Thyroid gland (tissue), 4 donors: ENCODE measurements around the gene KLF13. TPM values are rescaled to one million over a fixed set of nuclear protein-coding genes. Genes with fewer than 3 reads are reported as not detected.

Experiments
- DNase-seq, 2 donors: peaks; one replicate each; pipeline ENCODE4 v3.0.0-alpha.2; 2019
- H3K27ac ChIP-seq, 3 donors: fragments of 200-600 bp; sonication (generic); 1 replicate in 2 of 3; 2 replicates in 1 of 3; pipeline ENCODE4 v1.5.1; 2016 to 2019; ENCODE audit warnings: mild to moderate bottlenecking in 1 of 3, moderate library complexity in 1 of 3
- H3K27me3 ChIP-seq: fragments of 200-600 bp; sonication (generic); one replicate; pipeline ENCODE4 v1.5.1; 2019
- H3K36me3 ChIP-seq, 2 donors: fragments of 200-600 bp; sonication (generic); one replicate each; pipeline ENCODE4 v1.5.1; 2016 to 2019
- H3K4me1 ChIP-seq, 2 donors: fragments of 200-600 bp; sonication (generic); one replicate each; pipeline ENCODE4 v1.5.1; 2017 to 2019
- H3K4me3 ChIP-seq, 3 donors: fragments of 200-600 bp; sonication (generic); replicated peaks in 1 of 3; 1 replicate in 2 of 3; 2 replicates in 1 of 3; pipeline ENCODE4 v1.5.1; 2016; ENCODE audit warnings: mild to moderate bottlenecking in 1 of 3
- H3K9me3 ChIP-seq: fragments of 200-600 bp; sonication (generic); one replicate; pipeline ENCODE4 v1.5.1; 2017
- CTCF ChIP-seq, 6 experiments: fragments of 200-600 bp in 3 of 6; fragments of 450-650 bp in 3 of 6; sonication (generic) in 3 of 6; IDR thresholded peaks; one replicate each; pipeline ENCODE4 v1.5.1; 2016 to 2019; ENCODE audit warnings: antibody characterized with exemption in 6 of 6, mild to moderate bottlenecking in 2 of 6, inconsistent platforms in 1 of 6, moderate library complexity in 1 of 6
- POLR2A ChIP-seq, 2 donors: fragments of 450-650 bp; IDR thresholded peaks; one replicate each; pipeline ENCODE4 v1.6.1; 2017; ENCODE audit warnings: antibody characterized with exemption in 2 of 2, mild to moderate bottlenecking in 2 of 2, moderate library complexity in 1 of 2
- WGBS, 2 donors: methylation state at CpG; one replicate each; pipeline ENCODE4 v1.1.5; 2017; 5-methylcytosine and 5-hydroxymethylcytosine counted together
- intact Hi-C: fragments of 100-400 bp; cut with DNase I; formaldehyde crosslinking; loops from one replicate; pipeline ENCODE4 v1.15.1; 2023
- total RNA-seq, 4 donors: library from RNA; depleted of rRNA; stranded (reverse); fragments of >200 nt; gene quantifications; one replicate each; pipeline ENCODE4 v1.2.3, GENCODE V29; 2016

KLF13 gene
- total RNA-seq, 4 donors from 2014 or later = 84.0 to 117 (median 97.6) TPM

GRCh38 chr15:31373096-31373865 lies 46.6 kb downstream of the KLF13 start:
- Histone ChIP-seq H3K36me3 (peaks cover 16 to 20% of the 10 kb centered on the region in 2 donors), H3K27ac (peak overlapping the region in 2 of 3 donors; percentile 33 to 49), H3K27me3 (no peaks in the 10 kb centered on the region), H3K4me3 (no peak overlapping the region), H3K9me3 (no peaks in the 10 kb centered on the region), H3K4me1 (peaks cover 41 to 80% of the 10 kb centered on the region in 2 donors)
- peak in 1 of 2 donors; percentile 3 for DNase-seq
- 79 to 91% methylated on average over 23 of the region's 23 CpGs for WGBS, 2 donors
- intact Hi-C loops = no loop called here
- no peak for TF ChIP-seq POLR2A (IDR thresholded peaks at IDR 0.05)
- no peak for TF ChIP-seq CTCF (IDR thresholded peaks at IDR 0.05)

- intact Hi-C loops = no loop called here
- H3K36me3 ChIP-seq = peaks cover 17 to 25% of the 10 kb centered on the region in 2 donors
Measured at GRCh38 chr15:31373970-31374369, 47.3 kb downstream of the KLF13 start.

GRCh38 chr15:31374489-31374888 lies 47.9 kb downstream of the KLF13 start:
- peak overlapping the region in 1 of 3 donors; percentile 49 for H3K27ac ChIP-seq
- peaks cover 41 to 83% of the 10 kb centered on the region in 2 donors for H3K4me1 ChIP-seq
- H3K27me3 ChIP-seq = no peaks in the 10 kb centered on the region
- no peaks in the 10 kb centered on the region for H3K9me3 ChIP-seq
- no peak overlapping the region for H3K4me3 ChIP-seq
- intact Hi-C loops = no loop called here
- 73 to 76% methylated on average over 8 of the region's 8 CpGs for WGBS, 2 donors
- H3K36me3 ChIP-seq = peaks cover 22 to 28% of the 10 kb centered on the region in 2 donors
- no peak for TF ChIP-seq POLR2A (IDR thresholded peaks at IDR 0.05)
- TF ChIP-seq CTCF (IDR thresholded peaks at IDR 0.05) = no peak
- DNase-seq = no peak

More at GRCh38 chr15:31373970-31374369, 47.3 kb downstream of the KLF13 start:
- H3K4me1 ChIP-seq = peaks cover 40 to 82% of the 10 kb centered on the region in 2 donors
- H3K4me3 ChIP-seq = no peak overlapping the region
- DNase-seq = peak in 1 of 2 donors; percentile 3
- peak overlapping the region in 2 of 3 donors; percentile 33 to 49 for H3K27ac ChIP-seq
- no peaks in the 10 kb centered on the region for H3K9me3 ChIP-seq
- WGBS, 2 donors = 89 to 95% methylated on average over 4 to 8 of the region's 9 CpGs
- TF ChIP-seq CTCF (IDR thresholded peaks at IDR 0.05) = no peak
- TF ChIP-seq POLR2A (IDR thresholded peaks at IDR 0.05) = no peak
- H3K27me3 ChIP-seq = no peaks in the 10 kb centered on the region

GRCh38 chr15:31374986-31375385 lies 48.4 kb downstream of the KLF13 start:
- intact Hi-C loops = no loop called here
- TF ChIP-seq POLR2A (IDR thresholded peaks at IDR 0.05) (no peak), CTCF (IDR thresholded peaks at IDR 0.05) (no peak)
- H3K9me3 ChIP-seq = no peaks in the 10 kb centered on the region
- WGBS, 2 donors = 89 to 90% methylated on average over 12 of the region's 12 CpGs
- H3K27me3 ChIP-seq = no peaks in the 10 kb centered on the region
- H3K4me3 ChIP-seq = no peak overlapping the region
- peak overlapping the region in 2 of 3 donors; percentile 20 to 49 for H3K27ac ChIP-seq
- H3K4me1 ChIP-seq = peaks cover 41 to 84% of the 10 kb centered on the region in 2 donors
- no peak for DNase-seq
- peaks cover 23 to 28% of the 10 kb centered on the region in 2 donors for H3K36me3 ChIP-seq

- 84 to 89% methylated on average over 4 to 6 of the region's 8 CpGs for WGBS, 2 donors
- intact Hi-C loops = no loop called here
- H3K36me3 ChIP-seq = peaks cover 23 to 28% of the 10 kb centered on the region in 2 donors
- H3K4me1 ChIP-seq = peaks cover 35 to 84% of the 10 kb centered on the region in 2 donors
- H3K9me3 ChIP-seq = no peaks in the 10 kb centered on the region
- H3K27ac ChIP-seq = peak overlapping the region in 2 of 3 donors; percentile 1 to 49
- TF ChIP-seq CTCF (IDR thresholded peaks at IDR 0.05) (no peak), POLR2A (IDR thresholded peaks at IDR 0.05) (no peak)
- no peaks in the 10 kb centered on the region for H3K27me3 ChIP-seq
- no peak for DNase-seq
- H3K4me3 ChIP-seq = no peak overlapping the region
Measured at GRCh38 chr15:31375772-31376171, 49.1 kb downstream of the KLF13 start.
